Measurements from ENCODE around the gene GLTPD2.

GLTPD2 gene

DNA sequence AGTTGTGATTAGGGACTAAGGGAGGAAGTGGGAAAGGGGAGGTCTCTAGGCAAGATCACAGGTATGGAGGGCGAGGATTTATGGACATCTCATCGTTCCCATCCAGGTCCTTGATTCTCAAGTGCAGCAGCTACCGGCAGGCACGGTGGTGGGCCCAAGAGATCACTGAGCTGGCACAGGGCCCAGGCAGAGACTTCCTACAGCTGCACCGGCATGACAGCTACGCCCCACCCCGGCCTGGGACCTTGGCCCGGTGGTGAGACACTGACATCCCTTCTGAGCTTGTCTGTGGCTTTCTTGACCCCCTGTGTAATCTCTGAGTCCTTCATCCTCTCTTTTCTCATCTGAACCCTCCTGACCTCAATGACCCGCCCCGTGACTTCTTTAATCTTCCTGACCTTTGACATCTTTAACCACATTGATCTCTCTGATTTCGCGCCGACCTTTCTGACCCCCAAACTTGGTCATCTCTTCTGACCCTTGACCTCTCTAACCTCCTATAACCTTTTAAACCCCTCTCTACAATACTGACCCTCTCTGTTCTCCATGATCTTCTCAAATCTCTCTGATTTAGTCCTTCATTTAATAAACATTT lies 22.0 kb downstream of the GLTPD2 start:
- H4K20me1 ChIP-seq (ENCODE audit: insufficient read depth, low read length, poor library complexity, severe bottlenecking), result no peaks in the 10 kb centered on the region
- no peaks in the 10 kb centered on the region for H3F3A ChIP-seq (ENCODE audit: low read depth)
- TF ChIP-seq, protein P1, sequence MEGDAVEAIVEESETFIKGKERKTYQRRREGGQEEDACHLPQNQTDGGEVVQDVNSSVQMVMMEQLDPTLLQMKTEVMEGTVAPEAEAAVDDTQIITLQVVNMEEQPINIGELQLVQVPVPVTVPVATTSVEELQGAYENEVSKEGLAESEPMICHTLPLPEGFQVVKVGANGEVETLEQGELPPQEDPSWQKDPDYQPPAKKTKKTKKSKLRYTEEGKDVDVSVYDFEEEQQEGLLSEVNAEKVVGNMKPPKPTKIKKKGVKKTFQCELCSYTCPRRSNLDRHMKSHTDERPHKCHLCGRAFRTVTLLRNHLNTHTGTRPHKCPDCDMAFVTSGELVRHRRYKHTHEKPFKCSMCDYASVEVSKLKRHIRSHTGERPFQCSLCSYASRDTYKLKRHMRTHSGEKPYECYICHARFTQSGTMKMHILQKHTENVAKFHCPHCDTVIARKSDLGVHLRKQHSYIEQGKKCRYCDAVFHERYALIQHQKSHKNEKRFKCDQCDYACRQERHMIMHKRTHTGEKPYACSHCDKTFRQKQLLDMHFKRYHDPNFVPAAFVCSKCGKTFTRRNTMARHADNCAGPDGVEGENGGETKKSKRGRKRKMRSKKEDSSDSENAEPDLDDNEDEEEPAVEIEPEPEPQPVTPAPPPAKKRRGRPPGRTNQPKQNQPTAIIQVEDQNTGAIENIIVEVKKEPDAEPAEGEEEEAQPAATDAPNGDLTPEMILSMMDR (conservative IDR thresholded peaks at IDR 0.05; ENCODE audit: low read length), result no peak
- TF ChIP-seq EZH2phosphoT487 (IDR thresholded peaks at IDR 0.05; ENCODE audit: borderline replicate concordance), result no peak
- H3K4me2 ChIP-seq (ENCODE audit: low read depth, low read length, poor library complexity, severe bottlenecking), result no peak overlapping the region
- H3K36me3 ChIP-seq (ENCODE audit: insufficient read depth, low read length), result no peaks in the 10 kb centered on the region
- H3K9me3 ChIP-seq (ENCODE audit: insufficient read depth, low read depth, low read length), result no peaks in the 10 kb centered on the region
- H2AFZ ChIP-seq (ENCODE audit: low read length), result no peak overlapping the region
- H3K4me3 ChIP-seq (ENCODE audit: low read length, poor library complexity, severe bottlenecking), result no peak overlapping the region
- H3K9ac ChIP-seq (ENCODE audit: low read depth, low read length, poor library complexity, severe bottlenecking), result no peak overlapping the region
- H3K9me2 ChIP-seq (replicated peaks; ENCODE audit: low read depth, low read length), result no peaks in the 10 kb centered on the region
- H3K27me3 ChIP-seq (ENCODE audit: insufficient read depth, low read length, poor library complexity, severe bottlenecking), result peaks cover 17% of the 10 kb centered on the region
- no peaks in the 10 kb centered on the region for H3K79me2 ChIP-seq (ENCODE audit: insufficient read depth, low read length)
- H3K4me1 ChIP-seq (ENCODE audit: insufficient read depth, low read length, poor library complexity, severe bottlenecking), result peaks cover 4% of the 10 kb centered on the region

DNA sequence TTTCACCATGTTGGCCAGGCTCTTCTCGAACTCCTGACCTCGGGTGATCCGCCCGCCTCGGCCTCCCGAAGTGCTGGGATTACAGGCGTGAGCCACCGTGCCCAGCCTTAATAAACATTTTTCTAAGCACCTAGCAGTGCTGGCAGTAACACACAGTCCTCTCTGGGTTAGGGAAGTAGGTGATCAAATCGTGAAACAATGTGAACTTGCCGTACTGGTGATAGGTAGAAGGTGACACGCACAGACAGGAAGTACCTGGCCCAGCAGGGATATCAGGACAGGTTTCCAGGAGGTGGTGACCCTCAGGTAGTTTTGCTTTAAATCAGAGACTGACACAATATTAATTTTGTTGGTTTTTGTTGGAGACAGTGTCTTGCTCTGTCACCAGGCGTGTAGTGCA lies 22.7 kb downstream of the GLTPD2 start:
- Histone ChIP-seq H3K9me3 (ENCODE audit: insufficient read depth, low read depth, low read length) (no peaks in the 10 kb centered on the region), H3K4me3 (ENCODE audit: low read length, poor library complexity, severe bottlenecking) (no peak overlapping the region), H3K27me3 (ENCODE audit: insufficient read depth, low read length, poor library complexity, severe bottlenecking) (peaks cover 11% of the 10 kb centered on the region), H3K36me3 (ENCODE audit: insufficient read depth, low read length) (no peaks in the 10 kb centered on the region), H4K20me1 (ENCODE audit: insufficient read depth, low read length, poor library complexity, severe bottlenecking) (no peaks in the 10 kb centered on the region), H3K4me1 (ENCODE audit: insufficient read depth, low read length, poor library complexity, severe bottlenecking) (peaks cover 4% of the 10 kb centered on the region), H3F3A (ENCODE audit: low read depth) (no peaks in the 10 kb centered on the region), H3K4me2 (ENCODE audit: low read depth, low read length, poor library complexity, severe bottlenecking) (no peak overlapping the region), H2AFZ (ENCODE audit: low read length) (no peak overlapping the region), H3K9me2 (replicated peaks; ENCODE audit: low read depth, low read length) (no peaks in the 10 kb centered on the region), H3K9ac (ENCODE audit: low read depth, low read length, poor library complexity, severe bottlenecking) (no peak overlapping the region), H3K79me2 (ENCODE audit: insufficient read depth, low read length) (no peaks in the 10 kb centered on the region)
- no peak for TF ChIP-seq EZH2phosphoT487 (IDR thresholded peaks at IDR 0.05; ENCODE audit: borderline replicate concordance)
- TF ChIP-seq, protein P1 (conservative IDR thresholded peaks at IDR 0.05; ENCODE audit: low read length), result no peak

DNA sequence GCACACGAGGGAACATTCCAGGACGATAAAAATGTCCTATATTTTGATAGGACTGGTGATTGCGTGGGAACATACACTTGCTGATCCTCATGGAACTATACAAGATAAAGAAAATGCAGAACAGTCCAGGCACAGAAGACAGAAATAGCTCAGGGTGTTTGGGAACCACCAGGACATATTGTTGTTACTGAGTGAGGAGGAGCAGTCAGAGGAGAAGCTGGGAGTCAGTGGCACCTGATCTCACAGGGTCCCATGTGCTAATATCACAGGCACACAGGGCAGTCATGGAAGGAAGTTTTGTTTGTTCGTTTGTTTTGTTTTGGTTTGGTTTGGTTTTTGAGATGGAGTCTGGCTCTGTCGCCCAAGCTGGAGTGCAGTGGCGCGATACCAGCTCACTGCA lies 23.9 kb downstream of the GLTPD2 start:
- no peaks in the 10 kb centered on the region for H3K4me1 ChIP-seq (ENCODE audit: insufficient read depth, low read length, poor library complexity, severe bottlenecking)
- no peaks in the 10 kb centered on the region for H3F3A ChIP-seq (ENCODE audit: low read depth)
- no peak overlapping the region for H3K4me3 ChIP-seq (ENCODE audit: low read length, poor library complexity, severe bottlenecking)
- no peaks in the 10 kb centered on the region for H3K36me3 ChIP-seq (ENCODE audit: insufficient read depth, low read length)
- no peaks in the 10 kb centered on the region for H3K9me3 ChIP-seq (ENCODE audit: insufficient read depth, low read depth, low read length)
- H3K27me3 ChIP-seq (ENCODE audit: insufficient read depth, low read length, poor library complexity, severe bottlenecking), result peaks cover 5% of the 10 kb centered on the region
- H3K9me2 ChIP-seq (replicated peaks; ENCODE audit: low read depth, low read length), result no peaks in the 10 kb centered on the region
- no peak overlapping the region for H2AFZ ChIP-seq (ENCODE audit: low read length)
- no peak for TF ChIP-seq EZH2phosphoT487 (IDR thresholded peaks at IDR 0.05; ENCODE audit: borderline replicate concordance)
- TF ChIP-seq, protein P1 (conservative IDR thresholded peaks at IDR 0.05; ENCODE audit: low read length), result no peak
- no peak overlapping the region for H3K4me2 ChIP-seq (ENCODE audit: low read depth, low read length, poor library complexity, severe bottlenecking)
- no peaks in the 10 kb centered on the region for H4K20me1 ChIP-seq (ENCODE audit: insufficient read depth, low read length, poor library complexity, severe bottlenecking)
- H3K9ac ChIP-seq (ENCODE audit: low read depth, low read length, poor library complexity, severe bottlenecking), result no peak overlapping the region
- no peaks in the 10 kb centered on the region for H3K79me2 ChIP-seq (ENCODE audit: insufficient read depth, low read length)
